ENCODE measurements around the gene HOXA11. TPM values are rescaled to one million over a fixed set of nuclear protein-coding genes. Genes with fewer than 3 reads are reported as not detected.

Gene HOXA11
- total and polyA plus RNA-seq, 10 of the 15 experiments (the other 5 are each of a cell fraction or from before 2014, with no cell fraction given) = not detected

DNA sequence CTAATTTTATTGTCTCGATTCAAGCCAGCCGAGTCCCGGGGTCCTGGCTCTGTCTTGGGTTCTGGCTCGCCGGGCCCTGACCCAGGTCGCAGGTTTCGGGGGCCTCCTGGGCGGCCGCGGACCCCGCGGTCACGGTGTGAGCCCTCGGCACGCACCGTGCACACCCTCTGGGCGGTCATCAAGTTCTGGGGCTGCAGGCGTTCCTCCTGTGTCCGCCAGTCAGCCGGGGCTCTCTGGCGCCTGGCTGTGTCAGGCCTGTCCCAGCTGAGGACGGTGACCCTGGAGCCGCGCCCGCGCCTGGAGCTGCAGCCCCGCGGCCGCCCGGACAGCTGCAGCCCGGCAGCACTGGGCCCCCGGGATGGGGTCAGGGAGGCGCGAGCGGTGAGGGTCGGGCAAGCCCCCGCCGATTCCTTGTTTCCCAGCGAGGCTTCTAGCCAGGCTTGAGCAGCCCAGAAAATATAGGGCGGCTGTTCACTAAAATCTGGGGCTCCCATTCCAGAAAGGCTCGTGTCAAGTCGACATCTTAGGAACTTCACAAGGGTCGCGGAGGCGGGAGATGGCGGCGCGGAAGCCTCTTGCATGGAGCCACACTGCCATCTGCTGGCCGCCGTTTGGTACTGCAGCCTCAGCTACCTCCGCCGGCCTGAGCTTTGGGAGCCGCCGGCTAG, 24.4 kb downstream of the HOXA11 start (continued):
- TF ChIP-seq, protein P1, sequence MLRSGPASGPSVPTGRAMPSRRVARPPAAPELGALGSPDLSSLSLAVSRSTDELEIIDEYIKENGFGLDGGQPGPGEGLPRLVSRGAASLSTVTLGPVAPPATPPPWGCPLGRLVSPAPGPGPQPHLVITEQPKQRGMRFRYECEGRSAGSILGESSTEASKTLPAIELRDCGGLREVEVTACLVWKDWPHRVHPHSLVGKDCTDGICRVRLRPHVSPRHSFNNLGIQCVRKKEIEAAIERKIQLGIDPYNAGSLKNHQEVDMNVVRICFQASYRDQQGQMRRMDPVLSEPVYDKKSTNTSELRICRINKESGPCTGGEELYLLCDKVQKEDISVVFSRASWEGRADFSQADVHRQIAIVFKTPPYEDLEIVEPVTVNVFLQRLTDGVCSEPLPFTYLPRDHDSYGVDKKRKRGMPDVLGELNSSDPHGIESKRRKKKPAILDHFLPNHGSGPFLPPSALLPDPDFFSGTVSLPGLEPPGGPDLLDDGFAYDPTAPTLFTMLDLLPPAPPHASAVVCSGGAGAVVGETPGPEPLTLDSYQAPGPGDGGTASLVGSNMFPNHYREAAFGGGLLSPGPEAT (IDR thresholded peaks at IDR 0.05; ENCODE audit: low read depth) = peak; percentile 91
- TF ChIP-seq MEF2B (IDR thresholded peaks at IDR 0.05; ENCODE audit: partially characterized antibody, poor library complexity, severe bottlenecking) (no peak), ZSCAN29 (IDR thresholded peaks at IDR 0.05) (no peak), SMAD5 (IDR thresholded peaks at IDR 0.05; ENCODE audit: low read depth) (no peak), DPF2 (IDR thresholded peaks at IDR 0.05) (peak; percentile 44; the same call in 1 of the 2 replicates), EGR1 (IDR thresholded peaks at IDR 0.05; ENCODE audit: borderline replicate concordance in 1 of 2, low read depth in 2 of 2, low read length in 2 of 2) (peak in 1 of 2 experiments; percentile 43; a peak in 1 of 3 replicates), EP300 (IDR thresholded peaks at IDR 0.05; ENCODE audit: borderline replicate concordance in 1 of 2, control insufficient read depth in 1 of 2, low read depth in 2 of 2, low read length in 2 of 2) (no peak), FOS (IDR thresholded peaks at IDR 0.05; ENCODE audit: borderline replicate concordance, extremely low read depth, insufficient read length) (no peak)
- TF ChIP-seq, protein P2, sequence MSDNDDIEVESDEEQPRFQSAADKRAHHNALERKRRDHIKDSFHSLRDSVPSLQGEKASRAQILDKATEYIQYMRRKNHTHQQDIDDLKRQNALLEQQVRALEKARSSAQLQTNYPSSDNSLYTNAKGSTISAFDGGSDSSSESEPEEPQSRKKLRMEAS (IDR thresholded peaks at IDR 0.05; ENCODE audit: low read depth, low read length) = no peak
- TF ChIP-seq, protein P3, sequence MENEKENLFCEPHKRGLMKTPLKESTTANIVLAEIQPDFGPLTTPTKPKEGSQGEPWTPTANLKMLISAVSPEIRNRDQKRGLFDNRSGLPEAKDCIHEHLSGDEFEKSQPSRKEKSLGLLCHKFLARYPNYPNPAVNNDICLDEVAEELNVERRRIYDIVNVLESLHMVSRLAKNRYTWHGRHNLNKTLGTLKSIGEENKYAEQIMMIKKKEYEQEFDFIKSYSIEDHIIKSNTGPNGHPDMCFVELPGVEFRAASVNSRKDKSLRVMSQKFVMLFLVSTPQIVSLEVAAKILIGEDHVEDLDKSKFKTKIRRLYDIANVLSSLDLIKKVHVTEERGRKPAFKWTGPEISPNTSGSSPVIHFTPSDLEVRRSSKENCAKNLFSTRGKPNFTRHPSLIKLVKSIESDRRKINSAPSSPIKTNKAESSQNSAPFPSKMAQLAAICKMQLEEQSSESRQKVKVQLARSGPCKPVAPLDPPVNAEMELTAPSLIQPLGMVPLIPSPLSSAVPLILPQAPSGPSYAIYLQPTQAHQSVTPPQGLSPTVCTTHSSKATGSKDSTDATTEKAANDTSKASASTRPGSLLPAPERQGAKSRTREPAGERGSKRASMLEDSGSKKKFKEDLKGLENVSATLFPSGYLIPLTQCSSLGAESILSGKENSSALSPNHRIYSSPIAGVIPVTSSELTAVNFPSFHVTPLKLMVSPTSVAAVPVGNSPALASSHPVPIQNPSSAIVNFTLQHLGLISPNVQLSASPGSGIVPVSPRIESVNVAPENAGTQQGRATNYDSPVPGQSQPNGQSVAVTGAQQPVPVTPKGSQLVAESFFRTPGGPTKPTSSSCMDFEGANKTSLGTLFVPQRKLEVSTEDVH (IDR thresholded peaks at IDR 0.05; ENCODE audit: low read depth, partially characterized antibody) = no peak
